ENCODE data around the gene IGHMBP2. TPM values are rescaled to one million over a fixed set of nuclear protein-coding genes. Genes with fewer than 3 reads are reported as not detected.

Gene IGHMBP2
- total RNA-seq: 7.3 and 13.5 TPM in 2 replicates

GRCh38 chr11:68903288-68904247 lies at the start of gene IGHMBP2, which contains the start of gene MRPL21:
TSS of gene IGHMBP2 (plus strand) at chr11:68903891. CDS start at chr11:68903953, 62 bp downstream.
TSS of gene MRPL21 (minus strand) at chr11:68903832. CDS start at chr11:68903810, 22 bp downstream.

GRCh38 chr11:68980776-68981065 lies 77.0 kb downstream of the IGHMBP2 start, which contains the start of gene MRGPRD:
TSS of gene MRGPRD (minus strand) at chr11:68980986. CDS start at chr11:68980986, 0 bp downstream.

Other genes with a start within 250 kb of the IGHMBP2 start
- gene GAL, start 219.3 kb upstream of the IGHMBP2 start, total RNA-seq: 0.19 TPM in 1 of 2 replicates, not detected in the other
- 1.5 and 2.3 TPM in 2 replicates for gene TESMIN, start 152.4 kb upstream of the IGHMBP2 start, total RNA-seq
- 94.2 and 214 TPM in 2 replicates for gene CPT1A, start 62.0 kb upstream of the IGHMBP2 start, total RNA-seq
- gene MRPL21, start 59 bp upstream of the IGHMBP2 start, total RNA-seq: 58.9 and 69.9 TPM in 2 replicates
- not detected in 2 replicates for gene MRGPRD, start 77.1 kb downstream of the IGHMBP2 start, total RNA-seq
- gene MRGPRF, start 109.4 kb downstream of the IGHMBP2 start, total RNA-seq: under 0.01 and 0.06 TPM in 2 replicates
- 6.2 and 13.8 TPM in 2 replicates for gene TPCN2, start 145.0 kb downstream of the IGHMBP2 start, total RNA-seq